Measurements from ENCODE around the gene GLRA2.
"Not testable (repeated sequence)": the region's sequence is repeated elsewhere in the genome, so short reads cannot be mapped to it uniquely, and the experiment has no call there.

The GLRA2 gene

DNA sequence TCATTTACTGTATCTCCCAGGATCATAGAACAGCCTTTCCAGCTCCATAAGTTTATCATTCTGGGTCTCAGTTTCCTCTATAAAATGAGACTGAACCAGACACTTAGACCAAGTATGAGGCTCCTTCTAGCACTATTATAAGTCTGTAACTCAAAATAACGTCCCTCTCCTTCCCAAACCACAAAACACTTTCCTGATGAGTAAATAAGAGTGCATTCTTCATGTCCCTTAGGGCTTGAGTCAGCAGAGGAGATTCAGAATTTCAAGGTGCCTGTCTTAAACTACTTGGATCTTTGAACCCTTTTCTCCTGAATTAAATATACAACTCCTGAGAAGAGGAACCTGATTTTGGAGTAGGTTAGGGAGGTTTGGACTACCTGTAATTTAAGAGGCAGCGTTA lies 62.6 kb downstream of the GLRA2 start:
- no peak for DNase-seq (ENCODE audit: low read depth in 2 of 2)

- no peak for DNase-seq (ENCODE audit: low read depth in 2 of 2)
These were observed 65.2 kb downstream of the GLRA2 start for GRCh38 chrX:14594521-14594920.

GRCh38 chrX:14598330-14598729 lies 69.0 kb downstream of the GLRA2 start:
- DNase-seq (ENCODE audit: low read depth in 2 of 2): no peak

GRCh38 chrX:14607446-14607985 lies 78.2 kb downstream of the GLRA2 start:
- no peak for DNase-seq (ENCODE audit: low read depth in 2 of 2)

DNA sequence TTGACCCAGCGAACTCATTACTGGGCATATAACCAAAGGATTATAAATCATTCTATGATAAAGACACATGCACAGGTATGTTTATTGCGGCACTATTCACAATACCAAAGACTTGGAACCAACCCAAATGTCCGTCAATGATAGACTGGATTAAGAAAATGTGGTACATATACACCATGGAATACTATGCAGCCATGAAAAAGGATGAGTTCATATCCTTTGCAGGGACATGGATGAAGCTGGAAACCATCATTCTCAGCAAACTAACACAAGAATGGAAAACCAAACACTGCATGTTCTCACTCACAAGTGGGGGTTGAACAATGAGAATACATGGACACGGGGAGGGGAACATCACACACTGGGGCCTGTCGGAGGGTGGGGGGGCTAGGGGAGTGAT lies 83.1 kb downstream of the GLRA2 start:
- DNase-seq (ENCODE audit: low read depth in 2 of 2): not testable (repeated sequence)

DNA sequence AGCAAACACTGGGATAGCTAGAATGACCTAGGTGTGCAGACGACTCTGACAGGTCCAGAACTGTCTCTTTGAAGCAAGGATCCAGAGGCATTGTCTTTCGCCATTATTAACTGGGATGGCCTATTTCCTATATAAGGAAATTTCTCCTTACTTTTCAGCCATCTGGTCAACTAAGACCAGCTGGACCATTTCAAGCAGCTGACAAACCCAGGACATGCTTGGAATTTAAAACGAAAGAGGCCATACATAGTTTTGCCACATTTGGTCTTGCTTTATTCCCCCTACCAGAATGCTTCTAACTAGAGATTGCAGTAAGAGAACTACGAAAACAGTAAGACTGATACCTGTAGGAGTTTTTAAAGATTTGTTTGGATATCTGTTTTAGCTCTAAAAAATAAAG lies 87.0 kb downstream of the GLRA2 start:
- DNase-seq (ENCODE audit: low read depth in 2 of 2): no peak

GRCh38 chrX:14616836-14617235 lies 87.5 kb downstream of the GLRA2 start:
- DNase-seq (ENCODE audit: low read depth in 2 of 2): no peak

GRCh38 chrX:14618177-14618965 lies 89.0 kb downstream of the GLRA2 start:
- no peak for DNase-seq (ENCODE audit: low read depth in 2 of 2)

DNA sequence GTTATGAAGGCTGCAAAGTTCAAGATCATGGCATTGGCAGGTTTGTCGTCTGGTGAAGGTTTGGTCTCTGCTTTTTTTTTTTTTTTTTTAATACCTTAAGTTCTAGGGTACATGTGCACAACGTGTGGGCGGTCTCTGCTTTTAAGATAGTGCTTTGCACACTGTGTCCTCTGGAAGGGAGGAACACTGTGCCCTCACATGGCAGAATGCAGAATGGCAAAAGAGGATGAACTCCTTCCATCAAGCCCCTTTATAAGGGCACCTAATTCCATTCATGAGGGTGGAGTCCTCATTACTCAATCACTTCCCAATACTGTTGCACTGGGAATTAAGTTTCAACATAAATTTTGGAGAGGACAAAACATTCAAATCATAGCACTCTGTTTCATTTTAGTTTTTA lies 101.4 kb downstream of the GLRA2 start:
- DNase-seq (ENCODE audit: low read depth in 2 of 2): no peak

- no peak for DNase-seq (ENCODE audit: low read depth in 2 of 2)
These were observed 112.6 kb downstream of the GLRA2 start for GRCh38 chrX:14641681-14642655.

DNA sequence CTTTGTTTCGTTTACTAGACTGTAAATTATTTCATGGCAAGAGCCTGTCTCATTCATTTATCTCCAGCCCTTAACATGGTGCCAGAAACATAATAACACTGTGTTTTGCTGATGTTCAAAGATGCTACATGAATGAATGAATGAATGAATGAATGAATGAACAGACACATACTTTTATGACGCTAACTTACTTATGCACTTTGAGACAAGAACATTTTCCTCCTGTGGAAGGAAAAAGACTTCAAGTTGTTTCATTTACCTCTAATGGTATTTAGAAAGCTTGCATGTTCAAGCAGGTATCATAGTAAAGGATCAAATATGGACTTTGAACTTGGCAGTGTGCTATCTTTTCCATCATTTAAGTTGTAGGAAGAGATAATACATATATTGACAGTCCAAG lies 131.6 kb downstream of the GLRA2 start:
- DNase-seq (ENCODE audit: low read depth in 2 of 2): no peak

DNA sequence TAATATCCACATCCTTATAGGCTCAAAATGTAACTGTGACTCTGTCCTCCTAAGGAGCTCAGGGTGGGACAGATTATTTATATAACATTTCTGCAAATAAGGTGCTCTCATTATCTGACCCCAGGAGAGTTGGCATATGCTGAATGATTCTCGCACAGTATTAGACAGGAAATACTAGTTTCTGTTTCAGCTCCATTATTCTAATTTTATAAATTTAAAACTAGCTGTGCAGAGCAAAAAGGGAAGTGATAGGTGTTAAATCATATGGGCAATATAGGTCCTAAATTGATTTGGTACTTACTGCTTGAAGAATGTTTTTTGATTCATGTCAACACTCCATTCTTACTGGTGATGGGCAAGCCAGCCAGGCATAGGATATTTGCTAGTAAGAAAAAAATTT lies 141.5 kb downstream of the GLRA2 start:
- DNase-seq (ENCODE audit: low read depth in 2 of 2): no peak

DNA sequence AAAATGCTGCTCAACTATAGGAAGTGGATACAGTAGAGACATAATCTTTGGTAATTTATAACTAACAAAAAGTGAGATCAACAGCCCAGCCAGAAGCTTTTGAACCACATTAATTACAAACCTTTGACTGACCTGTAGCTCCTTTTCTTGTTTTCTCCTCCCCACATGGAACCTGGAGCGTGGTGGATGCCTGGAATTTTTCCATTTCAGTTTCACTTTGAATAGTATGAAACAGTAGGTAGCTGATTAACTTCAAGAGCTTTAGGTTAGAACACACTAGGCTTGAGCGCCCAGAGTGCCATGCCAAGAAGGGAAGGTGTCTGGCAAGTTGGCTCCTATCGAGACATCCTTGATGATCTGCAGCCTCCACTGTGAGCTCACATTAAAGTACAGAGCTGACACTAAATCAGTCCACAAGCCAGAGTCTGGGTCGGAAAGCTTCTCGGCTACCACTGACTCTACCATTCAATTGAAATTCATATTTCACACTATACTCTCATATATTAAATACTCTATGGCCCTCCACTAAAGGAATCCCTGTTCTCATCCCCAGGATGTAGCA lies 143.4 kb downstream of the GLRA2 start:
- DNase-seq (ENCODE audit: low read depth in 2 of 2): no peak

- no peak for DNase-seq (ENCODE audit: low read depth in 2 of 2)
These were observed 143.9 kb downstream of the GLRA2 start for GRCh38 chrX:14673236-14673635.

- no peak for DNase-seq (ENCODE audit: low read depth in 2 of 2)
These were observed 144.4 kb downstream of the GLRA2 start for GRCh38 chrX:14673764-14674163.

DNA sequence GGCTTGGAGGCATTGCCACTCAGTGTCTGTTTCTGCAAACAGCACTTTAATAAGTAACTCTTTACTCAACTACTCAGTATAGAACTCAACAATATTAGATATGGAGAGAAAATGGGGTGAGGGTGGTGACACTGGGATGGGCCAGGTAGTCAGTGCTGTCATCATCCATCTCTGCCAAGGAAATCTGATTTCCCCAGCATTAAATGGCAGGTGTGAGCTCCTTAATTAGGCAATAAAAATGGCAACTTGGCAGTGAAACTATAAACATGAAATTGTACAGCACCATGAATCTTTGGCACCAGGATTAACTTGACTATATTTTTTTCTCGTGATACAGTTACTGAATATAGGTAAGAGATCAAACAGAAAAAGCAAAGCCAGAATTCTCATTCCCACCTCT lies 146.2 kb downstream of the GLRA2 start:
- no peak for DNase-seq (ENCODE audit: low read depth in 2 of 2)

DNA sequence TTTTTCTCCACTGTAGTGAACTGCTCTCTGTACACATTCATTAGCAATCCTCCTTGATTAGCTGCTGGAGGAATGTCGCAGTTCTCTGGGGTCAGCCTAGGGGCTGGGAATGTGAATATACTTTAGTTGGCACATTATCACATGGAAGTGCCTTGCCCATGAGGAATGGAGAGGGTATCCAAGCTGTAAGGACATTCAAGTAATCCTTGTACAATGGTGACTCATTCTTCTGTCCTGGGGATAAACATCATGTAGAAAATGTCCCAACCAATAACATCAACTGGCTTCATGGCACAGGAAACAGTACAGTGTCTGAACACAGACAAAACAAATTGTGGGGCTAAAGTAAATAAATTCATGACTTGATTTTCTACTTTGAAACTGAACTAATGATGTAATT lies 147.1 kb downstream of the GLRA2 start:
- no peak for DNase-seq (ENCODE audit: low read depth in 2 of 2)

- not testable (repeated sequence) for DNase-seq (ENCODE audit: low read depth in 2 of 2)
These were observed 159.0 kb downstream of the GLRA2 start for GRCh38 chrX:14688331-14688730.

DNA sequence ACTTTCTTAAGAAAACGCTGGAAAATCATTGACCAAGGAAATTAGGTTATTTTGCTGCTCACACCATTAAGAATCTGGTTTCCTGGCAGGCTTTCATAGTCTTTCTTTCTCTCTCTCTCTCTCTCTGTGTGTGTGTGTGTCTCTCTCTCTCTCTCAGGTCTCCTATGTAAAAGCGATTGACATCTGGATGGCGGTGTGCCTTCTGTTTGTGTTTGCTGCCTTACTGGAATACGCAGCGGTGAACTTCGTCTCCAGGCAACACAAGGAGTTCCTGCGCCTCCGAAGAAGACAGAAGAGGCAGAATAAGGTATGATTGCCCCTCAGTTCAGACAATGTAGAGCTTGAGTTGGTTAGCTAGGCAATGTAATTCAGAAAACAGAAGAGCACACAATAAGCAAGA lies 161.2 kb downstream of the GLRA2 start:
- DNase-seq (ENCODE audit: low read depth in 2 of 2): no peak

- DNase-seq (ENCODE audit: low read depth in 2 of 2): no peak
These were observed 165.3 kb downstream of the GLRA2 start for GRCh38 chrX:14694611-14695010.

DNA sequence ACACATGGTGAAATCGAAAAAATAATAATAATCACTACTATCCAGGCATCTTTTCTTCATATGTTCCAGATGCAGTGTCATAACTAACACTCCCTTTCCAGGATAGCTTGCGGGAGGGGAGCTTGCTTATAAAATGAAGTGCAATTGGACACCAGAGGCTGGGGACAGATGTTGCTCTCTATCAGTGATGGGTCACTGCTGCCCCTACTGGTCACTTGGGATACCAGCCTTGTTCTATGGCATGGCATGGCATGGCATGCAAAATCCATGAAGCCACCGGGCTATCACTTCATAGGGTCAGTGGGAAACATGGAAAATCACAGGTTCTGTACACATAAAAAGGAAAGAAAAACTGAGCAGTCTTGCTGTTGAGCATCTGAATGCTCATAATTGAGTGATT lies 168.1 kb downstream of the GLRA2 start:
- DNase-seq (ENCODE audit: low read depth in 2 of 2): peak in 1 of 2 experiments; percentile 10

- DNase-seq (ENCODE audit: low read depth in 2 of 2): no peak
These were observed 169.5 kb downstream of the GLRA2 start for GRCh38 chrX:14698790-14699189.
